ENCODE measurements around the gene GTF2IRD1.

The GTF2IRD1 gene

GRCh38 chr7:74511345-74511744 is 57.6 kb downstream of the GTF2IRD1 start:
- DNase-seq (ENCODE audit: insufficient read length, low spot score) (no peak), FAIRE-seq (no peak)
- no peak for TF ChIP-seq POU2F2 (IDR thresholded peaks at IDR 0.05; ENCODE audit: low read depth, low read length)
- no peak for TF ChIP-seq PAX5 (IDR thresholded peaks at IDR 0.05; ENCODE audit: insufficient read depth, low read length, severe bottlenecking)
- no peak for TF ChIP-seq POLR2AphosphoS5 (IDR thresholded peaks at IDR 0.05; ENCODE audit: low read depth, low read length)
- TF ChIP-seq SPI1 (IDR thresholded peaks at IDR 0.05; ENCODE audit: low read depth, low read length) = no peak
- TF ChIP-seq TAF1 (IDR thresholded peaks at IDR 0.05; ENCODE audit: low read depth, low read length) = no peak
- no peak for TF ChIP-seq POLR2A (IDR thresholded peaks at IDR 0.05; ENCODE audit: low read depth, low read length)

DNA sequence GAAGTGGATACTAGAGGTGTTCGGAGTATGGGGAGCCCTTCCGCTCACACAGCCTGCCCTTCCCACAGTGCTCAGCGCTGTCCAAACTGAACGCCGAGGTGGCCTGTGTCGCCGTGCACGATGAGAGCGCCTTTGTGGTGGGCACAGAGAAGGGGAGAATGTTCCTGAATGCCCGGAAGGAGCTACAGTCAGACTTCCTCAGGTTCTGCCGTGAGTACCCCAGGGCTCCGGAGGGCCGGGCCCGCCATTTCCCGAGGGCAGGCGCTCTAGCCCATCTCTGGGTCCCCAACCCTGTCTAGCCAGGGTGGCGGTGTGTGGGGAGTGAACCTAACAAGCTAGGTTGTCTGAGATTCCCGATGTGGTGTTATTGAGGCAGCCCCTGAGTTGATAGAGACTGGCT is 59.1 kb downstream of the GTF2IRD1 start:
- FAIRE-seq = no peak
- TF ChIP-seq PAX5 (IDR thresholded peaks at IDR 0.05; ENCODE audit: insufficient read depth, low read length, severe bottlenecking) = no peak
- DNase-seq (ENCODE audit: insufficient read length, low spot score) = no peak

- DNase-seq (ENCODE audit: insufficient read length, low spot score) (no peak), FAIRE-seq (no peak)
- TF ChIP-seq TAF1 (IDR thresholded peaks at IDR 0.05; ENCODE audit: low read depth, low read length) (no peak), POLR2A (IDR thresholded peaks at IDR 0.05; ENCODE audit: low read depth, low read length) (no peak), POLR2AphosphoS5 (IDR thresholded peaks at IDR 0.05; ENCODE audit: low read depth, low read length) (no peak), POU2F2 (IDR thresholded peaks at IDR 0.05; ENCODE audit: low read depth, low read length) (no peak), SPI1 (IDR thresholded peaks at IDR 0.05; ENCODE audit: low read depth, low read length) (no peak), PAX5 (IDR thresholded peaks at IDR 0.05; ENCODE audit: insufficient read depth, low read length, severe bottlenecking) (no peak)
These were observed 60.5 kb downstream of the GTF2IRD1 start for GRCh38 chr7:74514131-74514591.

GRCh38 chr7:74515276-74515675 is 61.6 kb downstream of the GTF2IRD1 start:
- no peak for TF ChIP-seq SPI1 (IDR thresholded peaks at IDR 0.05; ENCODE audit: low read depth, low read length)
- TF ChIP-seq TAF1 (IDR thresholded peaks at IDR 0.05; ENCODE audit: low read depth, low read length) = no peak
- TF ChIP-seq POU2F2 (IDR thresholded peaks at IDR 0.05; ENCODE audit: low read depth, low read length) = no peak
- TF ChIP-seq POLR2AphosphoS5 (IDR thresholded peaks at IDR 0.05; ENCODE audit: low read depth, low read length) = no peak
- DNase-seq (ENCODE audit: insufficient read length, low spot score) = no peak
- no peak for FAIRE-seq

- no peak for TF ChIP-seq SPI1 (IDR thresholded peaks at IDR 0.05; ENCODE audit: low read depth, low read length)
- TF ChIP-seq PAX5 (IDR thresholded peaks at IDR 0.05; ENCODE audit: insufficient read depth, low read length, severe bottlenecking) = no peak
- TF ChIP-seq POLR2AphosphoS5 (IDR thresholded peaks at IDR 0.05; ENCODE audit: low read depth, low read length) = no peak
- no peak for TF ChIP-seq POU2F2 (IDR thresholded peaks at IDR 0.05; ENCODE audit: low read depth, low read length)
- TF ChIP-seq TAF1 (IDR thresholded peaks at IDR 0.05; ENCODE audit: low read depth, low read length) = no peak
- TF ChIP-seq POLR2A (IDR thresholded peaks at IDR 0.05; ENCODE audit: low read depth, low read length) = no peak
- FAIRE-seq = no peak
- DNase-seq (ENCODE audit: insufficient read length, low spot score) = no peak
These were observed 62.5 kb downstream of the GTF2IRD1 start for GRCh38 chr7:74516214-74516613.

GRCh38 chr7:74518041-74518440 is 64.3 kb downstream of the GTF2IRD1 start:
- DNase-seq (ENCODE audit: insufficient read length, low spot score) (no peak), FAIRE-seq (no peak)
- TF ChIP-seq POLR2A (IDR thresholded peaks at IDR 0.05; ENCODE audit: low read depth, low read length) (no peak), POLR2AphosphoS5 (IDR thresholded peaks at IDR 0.05; ENCODE audit: low read depth, low read length) (no peak), PAX5 (IDR thresholded peaks at IDR 0.05; ENCODE audit: insufficient read depth, low read length, severe bottlenecking) (no peak), TAF1 (IDR thresholded peaks at IDR 0.05; ENCODE audit: low read depth, low read length) (no peak), SPI1 (IDR thresholded peaks at IDR 0.05; ENCODE audit: low read depth, low read length) (no peak), POU2F2 (IDR thresholded peaks at IDR 0.05; ENCODE audit: low read depth, low read length) (no peak)

GRCh38 chr7:74518654-74519053 is 64.9 kb downstream of the GTF2IRD1 start:
- no peak for FAIRE-seq
- TF ChIP-seq POLR2A (IDR thresholded peaks at IDR 0.05; ENCODE audit: low read depth, low read length) (no peak), SPI1 (IDR thresholded peaks at IDR 0.05; ENCODE audit: low read depth, low read length) (no peak)
- no peak for DNase-seq (ENCODE audit: insufficient read length, low spot score)

- TF ChIP-seq SPI1 (IDR thresholded peaks at IDR 0.05; ENCODE audit: low read depth, low read length) (no peak), POU2F2 (IDR thresholded peaks at IDR 0.05; ENCODE audit: low read depth, low read length) (no peak), POLR2A (IDR thresholded peaks at IDR 0.05; ENCODE audit: low read depth, low read length) (no peak), TAF1 (IDR thresholded peaks at IDR 0.05; ENCODE audit: low read depth, low read length) (no peak), PAX5 (IDR thresholded peaks at IDR 0.05; ENCODE audit: insufficient read depth, low read length, severe bottlenecking) (no peak), POLR2AphosphoS5 (IDR thresholded peaks at IDR 0.05; ENCODE audit: low read depth, low read length) (no peak)
- FAIRE-seq (no peak), DNase-seq (ENCODE audit: insufficient read length, low spot score) (no peak)
These were observed 65.7 kb downstream of the GTF2IRD1 start for GRCh38 chr7:74519395-74519794.

DNA sequence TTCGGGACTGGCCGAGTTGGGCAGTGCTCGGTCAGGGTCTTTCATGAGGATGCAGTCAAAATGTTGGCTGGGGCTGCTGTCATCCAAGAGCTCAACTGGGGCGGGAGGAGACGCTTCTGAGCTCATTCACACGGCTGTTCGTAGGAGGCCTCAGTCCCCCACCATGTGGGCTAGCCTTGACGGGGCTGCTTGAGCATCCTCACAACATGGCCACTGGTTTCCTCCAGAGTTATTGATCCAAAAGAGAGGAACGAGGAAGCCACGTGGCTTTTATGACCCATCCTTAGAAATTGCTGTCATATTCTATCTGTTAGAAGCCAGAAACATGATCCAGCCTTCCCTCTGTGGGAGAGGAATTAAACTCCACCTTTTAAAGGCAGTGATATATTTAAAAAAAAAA is 68.1 kb downstream of the GTF2IRD1 start:
- no peak for FAIRE-seq
- DNase-seq (ENCODE audit: insufficient read length, low spot score) = no peak
- TF ChIP-seq POU2F2 (IDR thresholded peaks at IDR 0.05; ENCODE audit: low read depth, low read length) (no peak), SPI1 (IDR thresholded peaks at IDR 0.05; ENCODE audit: low read depth, low read length) (no peak), POLR2AphosphoS5 (IDR thresholded peaks at IDR 0.05; ENCODE audit: low read depth, low read length) (no peak)

DNA sequence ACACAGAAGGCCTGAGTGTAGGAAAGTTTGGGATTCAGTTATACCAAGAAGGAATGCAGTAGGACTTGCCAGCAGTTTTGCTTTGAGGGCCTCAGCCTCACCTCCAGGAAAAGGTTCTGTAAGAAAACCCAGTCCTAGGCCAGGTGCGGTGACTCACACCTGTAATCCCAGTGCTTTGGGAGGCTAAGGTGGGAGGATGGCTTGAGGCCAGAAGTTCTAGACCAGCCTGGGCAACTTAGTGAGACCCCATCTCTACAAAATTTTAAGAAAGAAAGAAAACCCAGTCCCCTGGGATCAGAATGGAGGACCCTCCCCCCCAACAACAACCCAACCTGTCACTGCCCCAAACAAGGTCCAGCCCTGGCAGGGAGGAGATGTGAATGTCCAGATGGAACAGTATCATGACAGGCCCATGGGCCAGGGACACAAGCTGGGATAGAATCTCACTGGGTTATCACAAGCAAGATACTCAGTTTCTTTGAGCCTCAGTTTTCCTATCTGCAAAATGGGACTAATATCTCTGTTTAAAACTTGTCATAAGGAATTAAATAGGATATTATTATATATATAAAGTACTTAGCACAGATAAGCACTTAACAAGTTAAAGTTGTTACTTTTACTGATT is 68.7 kb downstream of the GTF2IRD1 start:
- TF ChIP-seq POLR2AphosphoS5 (IDR thresholded peaks at IDR 0.05; ENCODE audit: low read depth, low read length) (no peak), TAF1 (IDR thresholded peaks at IDR 0.05; ENCODE audit: low read depth, low read length) (no peak), POLR2A (IDR thresholded peaks at IDR 0.05; ENCODE audit: low read depth, low read length) (no peak), PAX5 (IDR thresholded peaks at IDR 0.05; ENCODE audit: insufficient read depth, low read length, severe bottlenecking) (no peak), SPI1 (IDR thresholded peaks at IDR 0.05; ENCODE audit: low read depth, low read length) (no peak)
- no peak for FAIRE-seq
- DNase-seq (ENCODE audit: insufficient read length, low spot score) = no peak

Measured in GM12891 (cell line).